ENCODE results near the gene SOCS6. TPM values are rescaled to one million over a fixed set of nuclear protein-coding genes. Genes with fewer than 3 reads are reported as not detected.

The SOCS6 gene
- total RNA-seq, 1 donor from 2014 or later = 23.7 TPM

GRCh38 chr18:70292628-70293027, 3.8 kb downstream of the SOCS6 start:
- peaks cover 4% of the 10 kb centered on the region for H3K36me3 Mint-ChIP-seq (ENCODE audit: low read depth, unreplicated experiment)
- H3K9me3 Mint-ChIP-seq (ENCODE audit: unreplicated experiment) = no peaks in the 10 kb centered on the region
- H3K27ac Mint-ChIP-seq (ENCODE audit: unreplicated experiment) = peak overlapping the region; percentile 1
- H3K4me1 Mint-ChIP-seq (ENCODE audit: unreplicated experiment) = peaks cover 48% of the 10 kb centered on the region
- H3K27me3 Mint-ChIP-seq (ENCODE audit: unreplicated experiment) = peaks cover 6% of the 10 kb centered on the region
- no peak for DNase-seq (ENCODE audit: low spot score)
- TF ChIP-seq CTCF (IDR thresholded peaks at IDR 0.05; ENCODE audit: unreplicated experiment) = no peak
- H3K4me3 Mint-ChIP-seq (ENCODE audit: unreplicated experiment) = no peak overlapping the region

- Mint-ChIP-seq H3K27me3 (ENCODE audit: unreplicated experiment) (peaks cover 4% of the 10 kb centered on the region), H3K4me3 (ENCODE audit: unreplicated experiment) (no peak overlapping the region), H3K4me1 (ENCODE audit: unreplicated experiment) (peaks cover 48% of the 10 kb centered on the region), H3K27ac (ENCODE audit: unreplicated experiment) (peak overlapping the region; percentile 42), H3K9me3 (ENCODE audit: unreplicated experiment) (no peaks in the 10 kb centered on the region), H3K36me3 (ENCODE audit: low read depth, unreplicated experiment) (peaks cover 4% of the 10 kb centered on the region)
- no peak for TF ChIP-seq CTCF (IDR thresholded peaks at IDR 0.05; ENCODE audit: unreplicated experiment)
- no peak for DNase-seq (ENCODE audit: low spot score)
These were observed 4.3 kb downstream of the SOCS6 start for GRCh38 chr18:70293166-70293565.

- Mint-ChIP-seq H3K9me3 (ENCODE audit: unreplicated experiment) (no peaks in the 10 kb centered on the region), H3K27me3 (ENCODE audit: unreplicated experiment) (peaks cover 4% of the 10 kb centered on the region), H3K4me3 (ENCODE audit: unreplicated experiment) (no peak overlapping the region), H3K27ac (ENCODE audit: unreplicated experiment) (no peak overlapping the region), H3K36me3 (ENCODE audit: low read depth, unreplicated experiment) (peaks cover 4% of the 10 kb centered on the region), H3K4me1 (ENCODE audit: unreplicated experiment) (peaks cover 48% of the 10 kb centered on the region)
- no peak for TF ChIP-seq CTCF (IDR thresholded peaks at IDR 0.05; ENCODE audit: unreplicated experiment)
- DNase-seq (ENCODE audit: low spot score) = no peak
These were observed 5.8 kb downstream of the SOCS6 start for GRCh38 chr18:70294471-70295191.

- Mint-ChIP-seq H3K36me3 (ENCODE audit: low read depth, unreplicated experiment) (no peaks in the 10 kb centered on the region), H3K27me3 (ENCODE audit: unreplicated experiment) (no peaks in the 10 kb centered on the region), H3K27ac (ENCODE audit: unreplicated experiment) (no peak overlapping the region), H3K4me3 (ENCODE audit: unreplicated experiment) (no peak overlapping the region), H3K4me1 (ENCODE audit: unreplicated experiment) (peaks cover 41% of the 10 kb centered on the region), H3K9me3 (ENCODE audit: unreplicated experiment) (no peaks in the 10 kb centered on the region)
- no peak for DNase-seq (ENCODE audit: low spot score)
- TF ChIP-seq CTCF (IDR thresholded peaks at IDR 0.05; ENCODE audit: unreplicated experiment) = no peak
These were observed 6.6 kb downstream of the SOCS6 start for GRCh38 chr18:70295192-70296188.

Measured in endothelial cell (in vitro differentiated cells).